GM19238 (cell line): ENCODE measurements around the gene ADAMTS17.

Source experiments
- DNase-seq: peaks from one replicate; pipeline ENCODE4 v3.0.0; 2011; ENCODE audit warnings: low spot score; ENCODE audit not compliant: insufficient read length

Gene ADAMTS17

GRCh38 chr15:100310513-100311153 is 31.1 kb downstream of the ADAMTS17 start:
- DNase-seq, result no peak

- no peak for DNase-seq
Measured at GRCh38 chr15:100310041-100310405, 31.8 kb downstream of the ADAMTS17 start.

- no peak for DNase-seq
Measured at GRCh38 chr15:100309109-100310040, 32.4 kb downstream of the ADAMTS17 start.

- DNase-seq, result no peak
Measured at GRCh38 chr15:100308608-100309007, 33.2 kb downstream of the ADAMTS17 start.

- no peak for DNase-seq
Measured at GRCh38 chr15:100308213-100308600, 33.6 kb downstream of the ADAMTS17 start.

- no peak for DNase-seq
Measured at GRCh38 chr15:100307241-100308212, 34.2 kb downstream of the ADAMTS17 start.

- DNase-seq, result no peak
Measured at GRCh38 chr15:100306098-100306497, 35.7 kb downstream of the ADAMTS17 start.

GRCh38 chr15:100301910-100302431 is 39.8 kb downstream of the ADAMTS17 start:
- DNase-seq, result no peak

- no peak for DNase-seq
Measured at GRCh38 chr15:100298257-100298656, 43.5 kb downstream of the ADAMTS17 start.

GRCh38 chr15:100297812-100298211 is 44.0 kb downstream of the ADAMTS17 start:
- no peak for DNase-seq

GRCh38 chr15:100295939-100296565 is 45.7 kb downstream of the ADAMTS17 start:
- DNase-seq, result no peak

GRCh38 chr15:100292010-100292409 is 49.8 kb downstream of the ADAMTS17 start:
- no peak for DNase-seq

- no peak for DNase-seq
Measured at GRCh38 chr15:100291106-100291505, 50.7 kb downstream of the ADAMTS17 start.

GRCh38 chr15:100285641-100286295 is 56.0 kb downstream of the ADAMTS17 start:
- no peak for DNase-seq

- no peak for DNase-seq
Measured at GRCh38 chr15:100284701-100285100, 57.1 kb downstream of the ADAMTS17 start.

GRCh38 chr15:100284191-100284590 is 57.6 kb downstream of the ADAMTS17 start:
- no peak for DNase-seq

GRCh38 chr15:100281096-100281917 is 60.5 kb downstream of the ADAMTS17 start:
- no peak for DNase-seq

- DNase-seq, result no peak
Measured at GRCh38 chr15:100279849-100280248, 61.9 kb downstream of the ADAMTS17 start.

- no peak for DNase-seq
Measured at GRCh38 chr15:100279446-100279845, 62.3 kb downstream of the ADAMTS17 start.
